Tibial nerve (tissue), 4 donors: ENCODE results near the gene SMYD3. TPM values are rescaled to one million over a fixed set of nuclear protein-coding genes. Genes with fewer than 3 reads are reported as not detected.

ENCODE experiments used
- DNase-seq, 2 donors: peaks; one replicate each; pipeline ENCODE4 v3.0.0-alpha.2; 2019; ENCODE audit warnings: low spot score in 2 of 2
- H3K27ac ChIP-seq, 4 donors: fragments of 200-600 bp; sonication (generic) in 3 of 4; one replicate each; pipeline ENCODE4 v1.5.1; 2017 to 2019; ENCODE audit warnings: mild to moderate bottlenecking in 1 of 4
- H3K27me3 ChIP-seq, 2 donors: fragments of 200-600 bp; sonication (generic) in 1 of 2; one replicate each; pipeline versions ENCODE4 v1.5.1 to v1.6.0; 2017 to 2019
- H3K36me3 ChIP-seq, 3 donors: fragments of 200-600 bp; sonication (generic); one replicate each; pipeline ENCODE4 v1.5.1; 2018 to 2019
- H3K4me1 ChIP-seq, 4 donors: fragments of 200-600 bp; sonication (generic) in 3 of 4; one replicate each; pipeline ENCODE4 v1.5.1; 2017 to 2019
- H3K4me3 ChIP-seq, 4 donors: fragments of 200-600 bp; sonication (generic) in 3 of 4; one replicate each; pipeline ENCODE4 v1.5.1; 2017 to 2019; ENCODE audit warnings: mild to moderate bottlenecking in 1 of 4, moderate library complexity in 1 of 4
- H3K9me3 ChIP-seq, 4 donors: fragments of 200-600 bp; sonication (generic) in 3 of 4; one replicate each; pipeline ENCODE4 v1.5.1; 2017 to 2019
- EP300 ChIP-seq, 2 donors: sonication (generic); formaldehyde crosslinking; IDR thresholded peaks; one replicate each; pipeline ENCODE4 v1.6.1; 2017; ENCODE audit warnings: antibody characterized with exemption in 2 of 2, mild to moderate bottlenecking in 1 of 2
- POLR2A ChIP-seq, 2 donors: fragments of 450-650 bp; IDR thresholded peaks; one replicate each; pipeline ENCODE4 v1.6.1; 2017; ENCODE audit warnings: antibody characterized with exemption in 2 of 2, mild to moderate bottlenecking in 2 of 2, moderate library complexity in 2 of 2
- WGBS, 2 donors: methylation state at CpG; one replicate each; pipeline ENCODE4 v1.1.5; 2018; 5-methylcytosine and 5-hydroxymethylcytosine counted together
- total RNA-seq, 4 donors: library from RNA; depleted of rRNA; stranded (reverse); fragments of >200 nt; gene quantifications; one replicate each; pipeline ENCODE4 v1.1.0, GENCODE V29; 2016
- TF ChIP-seq, protein P1 (sequence below), 5 experiments: fragments of 200-600 bp in 3 of 5; fragments of 450-650 bp in 2 of 5; sonication (generic) in 3 of 5; IDR thresholded peaks; one replicate each; pipeline ENCODE4 v1.5.1; 2016 to 2019; ENCODE audit warnings: antibody characterized with exemption in 5 of 5, mild to moderate bottlenecking in 3 of 5, moderate library complexity in 2 of 5

SMYD3 gene
- total RNA-seq, 4 donors from 2014 or later, result 22.2 to 30.3 (median 27.0) TPM

DNA sequence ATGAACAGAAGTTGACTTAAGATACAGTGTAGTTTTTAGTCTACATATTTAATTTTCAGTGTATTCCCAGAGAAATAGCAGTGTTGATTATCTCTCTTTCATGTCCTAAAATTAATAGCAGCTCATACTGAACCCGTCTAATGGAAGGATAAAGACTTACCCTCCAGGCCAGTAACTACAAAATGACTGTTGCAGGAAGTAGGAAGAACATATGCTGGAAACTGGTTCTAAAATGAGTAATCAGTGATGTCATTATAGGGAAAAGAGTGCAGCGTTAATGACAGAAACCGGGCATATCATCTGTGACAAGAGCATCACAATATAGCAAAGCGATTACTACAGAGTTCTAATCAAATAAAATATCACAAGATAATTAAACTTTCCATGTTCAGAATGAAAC lies 385.5 kb downstream of the SMYD3 start:
- 83 to 87% methylated on average over 4 of the region's 4 CpGs for WGBS, 2 donors
- H3K36me3 ChIP-seq, result no peaks in the 10 kb centered on the region
- no peak overlapping the region for H3K4me3 ChIP-seq
- peaks cover 0 to 4% (median 2%) of the 10 kb centered on the region in 4 donors for H3K4me1 ChIP-seq
- no peaks in the 10 kb centered on the region for H3K9me3 ChIP-seq
- DNase-seq, result no peak
- H3K27ac ChIP-seq, result no peak overlapping the region
- no peaks in the 10 kb centered on the region for H3K27me3 ChIP-seq
- no peak for TF ChIP-seq EP300 (IDR thresholded peaks at IDR 0.05)
- TF ChIP-seq POLR2A (IDR thresholded peaks at IDR 0.05), result no peak
- TF ChIP-seq, protein P1, sequence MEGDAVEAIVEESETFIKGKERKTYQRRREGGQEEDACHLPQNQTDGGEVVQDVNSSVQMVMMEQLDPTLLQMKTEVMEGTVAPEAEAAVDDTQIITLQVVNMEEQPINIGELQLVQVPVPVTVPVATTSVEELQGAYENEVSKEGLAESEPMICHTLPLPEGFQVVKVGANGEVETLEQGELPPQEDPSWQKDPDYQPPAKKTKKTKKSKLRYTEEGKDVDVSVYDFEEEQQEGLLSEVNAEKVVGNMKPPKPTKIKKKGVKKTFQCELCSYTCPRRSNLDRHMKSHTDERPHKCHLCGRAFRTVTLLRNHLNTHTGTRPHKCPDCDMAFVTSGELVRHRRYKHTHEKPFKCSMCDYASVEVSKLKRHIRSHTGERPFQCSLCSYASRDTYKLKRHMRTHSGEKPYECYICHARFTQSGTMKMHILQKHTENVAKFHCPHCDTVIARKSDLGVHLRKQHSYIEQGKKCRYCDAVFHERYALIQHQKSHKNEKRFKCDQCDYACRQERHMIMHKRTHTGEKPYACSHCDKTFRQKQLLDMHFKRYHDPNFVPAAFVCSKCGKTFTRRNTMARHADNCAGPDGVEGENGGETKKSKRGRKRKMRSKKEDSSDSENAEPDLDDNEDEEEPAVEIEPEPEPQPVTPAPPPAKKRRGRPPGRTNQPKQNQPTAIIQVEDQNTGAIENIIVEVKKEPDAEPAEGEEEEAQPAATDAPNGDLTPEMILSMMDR (IDR thresholded peaks at IDR 0.05), result no peak

DNA sequence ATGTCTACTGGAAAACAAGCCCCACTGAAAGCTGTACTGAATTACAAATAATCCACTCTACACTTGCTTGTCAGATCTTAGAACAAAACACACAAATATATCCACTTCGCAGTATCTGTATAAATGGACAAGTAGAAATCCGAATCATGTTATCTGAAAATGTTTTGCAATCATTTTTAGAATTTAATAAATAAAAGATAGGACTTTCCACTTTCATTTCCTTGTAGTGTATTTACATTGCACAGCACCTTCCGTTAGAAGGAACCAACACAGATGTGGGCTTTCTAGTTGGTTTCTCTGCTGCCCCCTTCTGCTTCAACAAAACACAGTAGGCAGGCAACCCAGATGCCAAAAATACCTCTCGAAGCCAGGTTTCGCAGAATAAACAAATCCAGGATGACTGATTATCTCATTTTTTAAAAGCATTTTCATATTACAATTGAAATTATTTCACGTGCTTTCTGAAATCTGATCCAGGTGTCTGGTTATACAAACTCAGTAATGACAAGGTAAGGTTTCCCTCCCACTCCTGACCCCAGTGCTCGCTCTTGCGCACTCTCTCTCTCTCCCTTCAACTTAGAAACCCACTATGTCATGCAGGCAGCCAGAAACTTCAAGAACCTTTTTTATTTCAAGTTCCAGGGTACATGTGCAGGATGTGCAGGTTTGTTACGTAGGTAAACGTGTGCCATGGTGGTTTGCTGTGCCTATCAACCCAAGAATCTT lies 389.9 kb downstream of the SMYD3 start:
- 56 to 60% methylated on average over 10 of the region's 10 CpGs for WGBS, 2 donors
- DNase-seq, result peak in 1 of 2 donors; percentile 12
- no peak overlapping the region for H3K27ac ChIP-seq
- no peak overlapping the region for H3K4me3 ChIP-seq
- H3K27me3 ChIP-seq, result no peaks in the 10 kb centered on the region
- TF ChIP-seq, protein P1 (IDR thresholded peaks at IDR 0.05), result peak in 3 of 5 experiments; percentile 13 to 38 (median 21)
- TF ChIP-seq POLR2A (IDR thresholded peaks at IDR 0.05), result no peak
- H3K36me3 ChIP-seq, result no peaks in the 10 kb centered on the region
- peaks cover 0 to 4% (median 2%) of the 10 kb centered on the region in 4 donors for H3K4me1 ChIP-seq
- H3K9me3 ChIP-seq, result no peaks in the 10 kb centered on the region

DNA sequence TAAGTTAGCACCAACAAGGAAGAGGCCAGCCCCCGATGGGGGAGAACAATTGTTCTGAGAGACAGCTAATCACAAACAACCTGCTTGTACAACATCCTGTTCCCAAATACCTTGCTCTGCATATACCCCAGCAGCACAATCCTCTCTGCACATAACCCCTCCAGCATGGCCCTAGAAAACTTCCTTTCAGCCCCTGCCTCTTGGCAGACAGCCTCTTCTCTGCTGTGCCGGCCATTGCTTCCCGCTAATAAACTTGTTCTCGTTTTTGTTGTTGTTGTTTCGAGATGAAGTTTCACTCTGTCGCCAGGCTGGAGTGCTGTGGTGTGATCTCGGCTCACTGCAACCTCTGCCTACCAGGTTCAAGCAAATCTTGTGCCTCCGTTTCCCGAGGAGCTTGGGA lies 392.7 kb downstream of the SMYD3 start:
- Histone ChIP-seq H3K9me3 (no peaks in the 10 kb centered on the region), H3K27ac (no peak overlapping the region), H3K4me1 (peaks cover 0 to 4% (median 2%) of the 10 kb centered on the region in 4 donors), H3K36me3 (no peaks in the 10 kb centered on the region), H3K27me3 (no peaks in the 10 kb centered on the region), H3K4me3 (no peak overlapping the region)
- no peak for DNase-seq
- 80 to 82% methylated on average over 9 of the region's 9 CpGs for WGBS, 2 donors
- TF ChIP-seq EP300 (IDR thresholded peaks at IDR 0.05) (no peak), POLR2A (IDR thresholded peaks at IDR 0.05) (no peak)
- TF ChIP-seq, protein P1 (IDR thresholded peaks at IDR 0.05), result no peak

DNA sequence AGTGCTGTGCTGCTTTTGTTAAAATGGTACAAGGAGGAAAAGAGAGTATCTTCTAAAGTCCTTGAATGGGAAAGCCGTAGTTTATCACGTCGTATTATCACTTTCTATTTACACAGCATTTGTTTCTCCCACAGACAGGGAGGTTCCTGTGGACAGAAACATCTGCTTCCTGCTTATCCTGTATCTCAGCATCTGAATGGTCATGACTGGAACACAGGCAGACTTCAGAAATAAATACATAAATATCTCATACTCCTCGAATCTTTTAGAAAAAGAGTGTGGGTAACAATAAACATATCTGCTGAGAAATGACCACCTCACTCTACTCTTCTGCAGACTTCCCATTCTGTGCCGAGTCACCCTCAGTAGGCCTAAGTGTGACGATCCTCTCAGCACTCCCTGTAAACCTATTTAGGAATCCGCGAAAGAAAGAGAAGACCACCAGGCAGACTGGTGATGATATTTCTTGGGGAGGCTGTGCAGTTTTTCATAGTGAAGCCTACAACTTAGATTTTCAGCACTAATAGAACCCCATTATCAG lies 393.5 kb downstream of the SMYD3 start:
- no peaks in the 10 kb centered on the region for H3K36me3 ChIP-seq
- WGBS, 2 donors, result 76 to 78% methylated on average over 8 of the region's 8 CpGs
- H3K4me3 ChIP-seq, result no peak overlapping the region
- H3K27me3 ChIP-seq, result no peaks in the 10 kb centered on the region
- no peak overlapping the region for H3K27ac ChIP-seq
- no peaks in the 10 kb centered on the region for H3K9me3 ChIP-seq
- DNase-seq, result no peak
- TF ChIP-seq, protein P1 (IDR thresholded peaks at IDR 0.05), result no peak
- TF ChIP-seq POLR2A (IDR thresholded peaks at IDR 0.05), result no peak
- TF ChIP-seq EP300 (IDR thresholded peaks at IDR 0.05), result no peak
- peaks cover 0 to 4% (median 2%) of the 10 kb centered on the region in 4 donors for H3K4me1 ChIP-seq

DNA sequence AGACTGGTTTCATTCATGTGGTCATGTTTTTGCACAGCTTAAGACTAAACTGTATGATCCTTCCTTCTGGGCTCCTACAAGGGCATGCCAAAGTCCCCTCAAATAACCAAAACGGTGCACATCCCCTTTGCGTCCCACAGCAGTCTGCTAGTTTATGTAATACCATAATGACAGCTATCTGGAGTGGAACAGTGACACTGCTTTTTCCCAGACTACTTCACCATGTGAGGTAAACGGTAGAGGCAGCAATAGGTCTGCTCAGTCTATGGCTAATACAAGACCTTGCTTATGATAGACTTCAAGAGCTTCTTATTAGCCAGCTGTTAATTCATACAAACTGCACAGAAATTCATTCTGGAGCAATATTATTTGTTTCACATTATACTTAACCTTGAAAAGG lies 395.5 kb downstream of the SMYD3 start:
- TF ChIP-seq, protein P1 (IDR thresholded peaks at IDR 0.05), result no peak
- TF ChIP-seq EP300 (IDR thresholded peaks at IDR 0.05) (no peak), POLR2A (IDR thresholded peaks at IDR 0.05) (no peak)
- H3K36me3 ChIP-seq, result no peaks in the 10 kb centered on the region
- no peaks in the 10 kb centered on the region for H3K4me1 ChIP-seq
- no peaks in the 10 kb centered on the region for H3K9me3 ChIP-seq
- H3K27me3 ChIP-seq, result no peaks in the 10 kb centered on the region
- no peak for DNase-seq
- no peak overlapping the region for H3K27ac ChIP-seq
- no peak overlapping the region for H3K4me3 ChIP-seq
- WGBS, 2 donors, result 83 to 99% methylated on average over 3 of the region's 3 CpGs
